PFSK-1 (cell line): Measurements from ENCODE around the gene CABLES2.

Experiments
- FOXP2 ChIP-seq: optimal IDR thresholded peaks from 2 replicates; pipeline ENCODE3; 2011; ENCODE audit warnings: borderline replicate concordance, control low read depth, inconsistent platforms; ENCODE audit not compliant: insufficient read depth; ENCODE audit errors: extremely low read length, extremely low read depth
- POLR2AphosphoS5 ChIP-seq: IDR thresholded peaks from 2 replicates; pipeline ENCODE4 v1.6.1; 2012; ENCODE audit warnings: low read depth, mild to moderate bottlenecking, control low read depth, low read length, moderate library complexity
- SIN3A ChIP-seq: IDR thresholded peaks from 2 replicates; pipeline ENCODE4 v1.6.1; 2012; ENCODE audit warnings: mild to moderate bottlenecking, low read length, moderate library complexity, borderline replicate concordance; ENCODE audit not compliant: insufficient read depth
- TAF1 ChIP-seq: IDR thresholded peaks from 2 replicates; pipeline ENCODE4 v1.6.1; 2012; ENCODE audit warnings: low read length, control low read depth, borderline replicate concordance; ENCODE audit not compliant: insufficient read depth
- TF ChIP-seq, protein P1 (sequence below), 2 experiments: IDR thresholded peaks; 2 replicates each; pipeline versions ENCODE4 v1.6.1 to v1.8.0; 2011 to 2012; ENCODE audit warnings: low read depth in 2 of 2, low read length in 2 of 2, control low read depth in 1 of 2, inconsistent platforms in 1 of 2, mild to moderate bottlenecking in 1 of 2, moderate library complexity in 1 of 2; ENCODE audit not compliant: insufficient read depth in 1 of 2

Gene CABLES2

DNA sequence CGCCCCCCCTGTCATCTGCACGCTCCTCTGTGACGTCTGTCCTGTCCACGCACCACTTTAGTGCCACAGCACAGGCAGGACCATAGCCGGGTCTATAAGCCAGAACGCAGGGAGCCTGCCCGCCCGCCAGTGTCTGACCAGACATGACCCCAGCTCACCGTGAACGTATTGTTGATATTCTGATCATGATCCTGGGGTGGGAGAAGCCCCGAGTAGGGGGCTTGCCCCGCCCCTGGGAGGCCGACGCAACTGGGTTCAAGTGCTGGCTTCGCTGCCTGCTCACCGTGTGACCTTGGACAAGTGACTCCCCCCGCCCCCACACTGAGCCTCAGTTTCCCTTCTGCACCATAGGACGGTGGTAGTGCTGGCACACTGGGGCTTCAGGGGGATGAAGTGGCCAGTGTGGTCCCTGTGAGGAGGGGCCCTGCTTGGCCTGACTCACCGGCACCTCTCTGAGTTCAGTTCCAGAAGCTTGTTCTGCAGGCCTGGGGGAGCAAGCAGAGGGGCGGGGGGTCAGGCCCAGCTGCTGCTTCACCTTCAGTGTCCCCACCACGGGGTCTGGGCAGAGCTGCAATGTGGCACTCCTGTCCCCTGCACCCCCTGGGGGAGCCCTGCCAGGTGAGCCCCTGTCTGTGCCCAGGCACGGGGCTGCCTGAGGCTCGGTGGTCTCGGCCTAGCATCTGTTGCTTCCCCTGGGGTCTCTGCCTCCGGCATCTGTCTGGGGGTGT lies 11.1 kb upstream of the CABLES2 start:
- TF ChIP-seq, protein P1, sequence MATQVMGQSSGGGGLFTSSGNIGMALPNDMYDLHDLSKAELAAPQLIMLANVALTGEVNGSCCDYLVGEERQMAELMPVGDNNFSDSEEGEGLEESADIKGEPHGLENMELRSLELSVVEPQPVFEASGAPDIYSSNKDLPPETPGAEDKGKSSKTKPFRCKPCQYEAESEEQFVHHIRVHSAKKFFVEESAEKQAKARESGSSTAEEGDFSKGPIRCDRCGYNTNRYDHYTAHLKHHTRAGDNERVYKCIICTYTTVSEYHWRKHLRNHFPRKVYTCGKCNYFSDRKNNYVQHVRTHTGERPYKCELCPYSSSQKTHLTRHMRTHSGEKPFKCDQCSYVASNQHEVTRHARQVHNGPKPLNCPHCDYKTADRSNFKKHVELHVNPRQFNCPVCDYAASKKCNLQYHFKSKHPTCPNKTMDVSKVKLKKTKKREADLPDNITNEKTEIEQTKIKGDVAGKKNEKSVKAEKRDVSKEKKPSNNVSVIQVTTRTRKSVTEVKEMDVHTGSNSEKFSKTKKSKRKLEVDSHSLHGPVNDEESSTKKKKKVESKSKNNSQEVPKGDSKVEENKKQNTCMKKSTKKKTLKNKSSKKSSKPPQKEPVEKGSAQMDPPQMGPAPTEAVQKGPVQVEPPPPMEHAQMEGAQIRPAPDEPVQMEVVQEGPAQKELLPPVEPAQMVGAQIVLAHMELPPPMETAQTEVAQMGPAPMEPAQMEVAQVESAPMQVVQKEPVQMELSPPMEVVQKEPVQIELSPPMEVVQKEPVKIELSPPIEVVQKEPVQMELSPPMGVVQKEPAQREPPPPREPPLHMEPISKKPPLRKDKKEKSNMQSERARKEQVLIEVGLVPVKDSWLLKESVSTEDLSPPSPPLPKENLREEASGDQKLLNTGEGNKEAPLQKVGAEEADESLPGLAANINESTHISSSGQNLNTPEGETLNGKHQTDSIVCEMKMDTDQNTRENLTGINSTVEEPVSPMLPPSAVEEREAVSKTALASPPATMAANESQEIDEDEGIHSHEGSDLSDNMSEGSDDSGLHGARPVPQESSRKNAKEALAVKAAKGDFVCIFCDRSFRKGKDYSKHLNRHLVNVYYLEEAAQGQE (IDR thresholded peaks at IDR 0.05; ENCODE audit: insufficient read depth in 1 of 2, low read depth in 2 of 2, low read length in 2 of 2) = no peak
- TF ChIP-seq SIN3A (no peak), FOXP2 (no peak), POLR2AphosphoS5 (no peak), TAF1 (no peak)

DNA sequence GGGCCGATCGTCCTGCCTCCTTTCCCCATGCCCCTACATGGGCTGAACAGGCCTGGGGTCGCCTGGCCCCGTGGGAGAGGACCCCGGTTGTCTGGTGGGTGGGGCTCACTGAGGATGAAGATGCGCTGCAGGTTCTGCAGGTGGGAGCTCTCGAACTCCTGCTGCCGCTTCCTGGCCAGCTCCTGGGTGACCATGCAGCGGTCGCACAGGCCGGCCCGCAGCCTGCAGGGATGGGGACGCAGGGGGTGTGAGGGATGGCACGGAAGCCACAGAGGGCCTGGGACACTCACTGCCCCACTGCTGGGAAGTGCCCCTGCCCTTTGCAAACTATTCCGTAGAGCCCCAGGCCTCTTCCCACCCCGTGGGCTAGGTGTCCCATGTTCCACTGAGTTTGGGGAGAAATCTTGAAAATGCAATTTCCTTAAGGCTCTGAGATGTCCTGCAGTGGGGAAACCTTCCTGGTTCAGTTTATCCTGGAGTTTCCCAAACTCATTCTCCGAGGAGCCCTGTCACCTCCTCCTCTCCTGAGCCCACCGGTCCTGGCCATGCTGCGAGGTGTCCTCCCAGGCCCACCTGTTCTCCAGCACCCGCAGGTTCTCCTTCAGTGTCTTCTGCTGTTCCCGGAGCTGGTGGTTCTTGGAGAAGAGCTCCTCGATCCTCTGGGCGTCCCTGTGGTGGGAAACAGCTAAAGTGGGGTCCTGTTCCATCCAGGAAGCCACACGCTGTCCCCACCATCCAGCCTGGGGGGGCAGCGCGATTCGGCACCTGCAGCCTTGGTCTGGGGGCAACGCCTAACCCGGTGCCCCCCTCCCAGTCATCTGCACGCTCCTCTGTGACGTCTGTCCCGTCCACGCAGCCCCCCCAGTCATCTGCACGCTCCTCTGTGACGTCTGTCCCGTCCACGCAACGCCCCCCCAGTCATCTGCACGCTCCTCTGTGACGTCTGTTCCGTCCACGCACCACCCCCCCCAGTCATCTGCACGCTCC lies 9.9 kb upstream of the CABLES2 start:
- no peak for TF ChIP-seq SIN3A
- no peak for TF ChIP-seq FOXP2
- no peak for TF ChIP-seq TAF1
- TF ChIP-seq, protein P1 (IDR thresholded peaks at IDR 0.05; ENCODE audit: insufficient read depth in 1 of 2, low read depth in 2 of 2, low read length in 2 of 2) = no peak
- no peak for TF ChIP-seq POLR2AphosphoS5

DNA sequence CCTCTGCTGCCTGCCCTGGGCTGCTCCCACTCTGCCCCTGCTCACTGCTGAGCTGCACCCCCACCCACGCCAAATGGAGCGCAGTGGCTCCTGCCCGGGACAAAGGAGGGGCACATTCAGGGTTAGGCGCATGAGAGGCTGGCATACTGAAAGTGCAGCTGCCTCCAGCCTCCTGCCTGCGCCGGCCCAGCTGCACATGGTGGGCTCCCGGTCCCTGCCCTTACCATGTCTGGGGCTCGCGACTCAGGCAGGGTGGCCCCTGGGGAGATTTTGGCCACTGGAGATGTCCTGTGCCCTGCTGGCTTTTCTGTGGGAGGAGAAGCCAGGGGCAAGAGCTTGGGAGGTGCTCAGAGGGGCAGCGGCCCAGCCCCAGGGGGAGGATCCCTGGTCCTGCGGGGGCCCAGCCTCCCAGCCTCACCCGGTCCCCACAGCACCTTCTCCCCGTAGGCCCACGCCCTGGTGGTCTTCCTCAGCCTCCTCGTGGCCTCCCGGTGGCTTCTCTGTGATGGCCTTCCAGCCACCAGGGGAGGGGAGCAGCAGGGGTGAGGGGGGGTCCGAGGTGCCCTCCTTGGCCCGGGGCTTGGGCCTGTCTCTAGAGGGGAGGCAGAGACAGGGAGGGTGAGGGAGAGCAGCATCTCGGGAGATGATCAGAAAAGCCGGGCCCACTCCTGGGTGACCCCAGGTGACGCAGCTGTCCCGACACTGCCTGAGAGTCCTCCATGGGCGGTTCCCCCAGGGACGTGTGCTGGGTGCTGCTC lies 8.4 kb upstream of the CABLES2 start:
- TF ChIP-seq, protein P1 (IDR thresholded peaks at IDR 0.05; ENCODE audit: insufficient read depth in 1 of 2, low read depth in 2 of 2, low read length in 2 of 2) = no peak
- no peak for TF ChIP-seq POLR2AphosphoS5

DNA sequence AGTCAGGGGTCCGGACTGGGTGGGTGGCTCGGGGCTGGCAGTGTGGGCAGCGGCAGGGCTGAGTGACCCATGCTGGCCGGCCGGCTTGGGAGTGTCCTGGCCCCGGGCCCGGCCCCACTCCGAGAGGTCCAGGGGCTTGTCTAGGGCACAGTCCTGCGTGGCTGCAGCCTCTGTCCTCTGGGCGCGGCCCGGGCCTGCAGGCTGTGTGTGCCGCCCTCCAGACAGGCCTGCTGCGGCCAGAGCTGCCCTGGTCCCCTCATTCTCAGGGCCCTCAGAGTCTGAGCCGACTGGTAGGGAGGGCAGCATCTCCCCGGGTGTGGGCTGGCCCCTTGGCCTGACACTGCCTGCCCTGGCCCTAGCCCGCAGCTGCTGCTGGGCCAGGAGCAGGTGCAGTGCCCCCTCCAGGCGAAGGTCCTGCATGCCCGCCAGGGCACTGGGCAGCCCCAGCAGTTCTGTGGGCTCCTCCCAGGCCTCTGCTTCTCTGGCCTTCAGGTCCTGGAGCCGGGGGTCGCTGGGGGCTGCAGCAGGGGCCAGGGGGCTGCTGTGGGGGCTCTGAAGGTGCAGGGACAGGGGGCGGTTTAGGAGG lies 6.9 kb upstream of the CABLES2 start:
- TF ChIP-seq TAF1 (no peak), POLR2AphosphoS5 (no peak), SIN3A (no peak), FOXP2 (no peak)
- TF ChIP-seq, protein P1 (IDR thresholded peaks at IDR 0.05; ENCODE audit: insufficient read depth in 1 of 2, low read depth in 2 of 2, low read length in 2 of 2) = no peak
